ENCODE measurements around the gene PCBP4. TPM values are rescaled to one million over a fixed set of nuclear protein-coding genes. Genes with fewer than 3 reads are reported as not detected.
A peak's percentile ranks its signal among the peaks of the same experiment; 100 is the strongest.

PCBP4 gene
- 48.8 TPM for polyA plus RNA-seq
- long read RNA-seq, donor 1, partial matches to known transcripts: 0 of 5 reads
- long read RNA-seq, donor 1, other reads (novel, unspliced or antisense): 0 of 5 reads
- long read RNA-seq, donor 2, partial matches to known transcripts: 0 of 3 reads
- long read RNA-seq, donor 2, other reads (novel, unspliced or antisense): 0 of 3 reads
- long read RNA-seq, donor 3: 0 reads
- long read RNA-seq, donor 4, partial matches to known transcripts: 33 of 33 reads
- long read RNA-seq, donor 4, other reads (novel, unspliced or antisense): 0 of 33 reads
- long read RNA-seq, donor 5, partial matches to known transcripts: 0 of 2 reads
- long read RNA-seq, donor 5, other reads (novel, unspliced or antisense): 0 of 2 reads
- long read RNA-seq, donor 6: 0 reads
- long read RNA-seq, donor 7, partial matches to known transcripts: 9 of 9 reads
- long read RNA-seq, donor 7, other reads (novel, unspliced or antisense): 0 of 9 reads
- long read RNA-seq, donor 8, partial matches to known transcripts: 0 of 1 reads
- long read RNA-seq, donor 8, other reads (novel, unspliced or antisense): 0 of 1 reads
- long read RNA-seq, donor 9, partial matches to known transcripts: 5 of 6 reads
- long read RNA-seq, donor 9, other reads (novel, unspliced or antisense): 0 of 6 reads
- long read RNA-seq, donor 10, partial matches to known transcripts: 0 of 5 reads
- long read RNA-seq, donor 10, other reads (novel, unspliced or antisense): 0 of 5 reads
- long read RNA-seq, donor 11: 0 reads

DNA sequence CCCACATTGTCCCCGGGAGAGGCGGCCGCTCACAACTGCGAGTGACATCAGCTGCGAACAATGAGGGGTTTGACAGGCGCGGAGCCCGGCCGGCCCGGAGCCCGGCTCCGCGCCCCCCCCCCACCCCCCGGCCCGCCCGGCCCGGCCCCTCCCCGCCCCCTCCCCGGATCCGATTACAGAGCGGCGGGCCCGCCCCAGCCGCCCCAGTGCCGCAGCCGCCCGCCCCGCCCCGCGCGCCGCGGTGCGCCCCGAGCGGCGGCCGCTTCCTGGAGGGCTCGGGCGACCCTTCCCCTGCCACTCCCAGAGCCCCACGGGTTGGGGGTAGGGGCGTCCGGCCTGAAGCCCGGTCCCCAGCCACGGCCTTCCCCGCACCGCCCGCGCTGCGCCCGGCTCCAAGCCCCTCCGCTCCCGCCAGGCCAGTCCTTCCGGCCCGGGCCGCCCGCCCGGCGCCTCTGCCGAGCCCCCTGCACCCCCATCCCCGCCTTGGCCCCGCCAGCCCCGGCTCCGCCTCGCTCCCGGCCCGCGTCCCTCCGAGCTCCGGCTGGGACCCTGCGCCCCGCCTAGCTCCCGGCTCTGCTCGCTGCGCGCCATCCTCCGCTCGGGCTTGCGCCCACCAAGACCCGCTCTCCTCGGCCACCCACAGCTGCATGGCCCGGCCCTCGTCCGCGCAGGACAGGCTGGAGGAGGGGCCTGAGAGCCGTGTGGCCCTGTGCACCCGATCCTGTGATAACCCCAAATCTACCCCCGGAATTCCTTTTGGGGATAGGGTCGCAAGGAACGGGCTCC is at the start of gene PCBP4:
Gene PCBP4 (minus strand): TSS at position 71 of the 786 bp plus-strand sequence. CDS start 6,214 bp downstream, outside the sequence.
- Histone ChIP-seq H3K4me3 (ENCODE audit: low read length) (peak within 1 kb of the TSS; percentile 64), H3K4me1 (ENCODE audit: control insufficient read depth, insufficient read depth, low read length) (peaks cover 13% of the 10 kb centered on the region), H3K27ac (ENCODE audit: low read length) (peak within 1 kb of the TSS; percentile 77), H3K9me3 (ENCODE audit: control insufficient read depth, low read depth, low read length) (no peaks in the 10 kb centered on the region), H3K27me3 (ENCODE audit: control insufficient read depth, insufficient read depth, low read length) (no peaks in the 10 kb centered on the region), H3K36me3 (ENCODE audit: control insufficient read depth, insufficient read depth, low read length) (peaks cover 3% of the 10 kb centered on the region)
- no CpG with 5 or more reads among the region's 90 CpGs for WGBS (ENCODE audit: insufficient coverage, low lambda C conversion rate)
- peak in 1 of 2 donors; percentile 65 for DNase-seq

- Histone ChIP-seq H3K4me1 (ENCODE audit: control insufficient read depth, insufficient read depth, low read length) (no peaks in the 10 kb centered on the region), H3K36me3 (ENCODE audit: control insufficient read depth, insufficient read depth, low read length) (no peaks in the 10 kb centered on the region), H3K27me3 (ENCODE audit: control insufficient read depth, insufficient read depth, low read length) (no peaks in the 10 kb centered on the region), H3K27ac (ENCODE audit: low read length) (no peak overlapping the region), H3K9me3 (ENCODE audit: control insufficient read depth, low read depth, low read length) (no peaks in the 10 kb centered on the region), H3K4me3 (ENCODE audit: low read length) (no peak overlapping the region)
- DNase-seq: no peak
- no CpG with 5 or more reads among the region's 13 CpGs for WGBS (ENCODE audit: insufficient coverage, low lambda C conversion rate)
Measured at GRCh38 chr3:52015438-52016228, 48.4 kb upstream of the PCBP4 start.

DNA sequence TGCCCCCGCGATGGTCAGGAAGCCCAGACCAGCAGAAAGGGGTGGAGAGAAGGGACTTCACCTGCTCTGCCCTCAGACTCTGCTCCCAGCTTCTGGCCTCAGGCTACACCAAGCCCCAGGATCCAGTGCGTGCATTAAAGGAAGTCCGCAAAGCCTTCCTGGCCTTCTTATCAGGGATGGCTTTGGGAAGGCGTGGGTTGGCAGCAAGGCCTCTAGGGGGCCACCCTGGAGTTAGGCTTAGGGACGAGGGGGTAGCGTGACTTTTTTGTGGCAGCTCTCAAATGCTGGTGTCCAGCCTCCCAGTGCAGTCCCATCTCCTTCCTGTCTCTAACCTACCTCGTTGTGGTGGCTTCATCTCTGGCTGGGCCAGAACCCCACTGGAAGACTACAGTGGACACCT is 47.4 kb upstream of the PCBP4 start:
- no CpG with 5 or more reads among the region's 8 CpGs for WGBS (ENCODE audit: insufficient coverage, low lambda C conversion rate)
- no peak overlapping the region for H3K4me3 ChIP-seq (ENCODE audit: low read length)
- no peak for DNase-seq
- H3K36me3 ChIP-seq (ENCODE audit: control insufficient read depth, insufficient read depth, low read length): no peaks in the 10 kb centered on the region
- H3K9me3 ChIP-seq (ENCODE audit: control insufficient read depth, low read depth, low read length): no peaks in the 10 kb centered on the region
- no peaks in the 10 kb centered on the region for H3K27me3 ChIP-seq (ENCODE audit: control insufficient read depth, insufficient read depth, low read length)
- H3K4me1 ChIP-seq (ENCODE audit: control insufficient read depth, insufficient read depth, low read length): no peaks in the 10 kb centered on the region
- no peak overlapping the region for H3K27ac ChIP-seq (ENCODE audit: low read length)

DNA sequence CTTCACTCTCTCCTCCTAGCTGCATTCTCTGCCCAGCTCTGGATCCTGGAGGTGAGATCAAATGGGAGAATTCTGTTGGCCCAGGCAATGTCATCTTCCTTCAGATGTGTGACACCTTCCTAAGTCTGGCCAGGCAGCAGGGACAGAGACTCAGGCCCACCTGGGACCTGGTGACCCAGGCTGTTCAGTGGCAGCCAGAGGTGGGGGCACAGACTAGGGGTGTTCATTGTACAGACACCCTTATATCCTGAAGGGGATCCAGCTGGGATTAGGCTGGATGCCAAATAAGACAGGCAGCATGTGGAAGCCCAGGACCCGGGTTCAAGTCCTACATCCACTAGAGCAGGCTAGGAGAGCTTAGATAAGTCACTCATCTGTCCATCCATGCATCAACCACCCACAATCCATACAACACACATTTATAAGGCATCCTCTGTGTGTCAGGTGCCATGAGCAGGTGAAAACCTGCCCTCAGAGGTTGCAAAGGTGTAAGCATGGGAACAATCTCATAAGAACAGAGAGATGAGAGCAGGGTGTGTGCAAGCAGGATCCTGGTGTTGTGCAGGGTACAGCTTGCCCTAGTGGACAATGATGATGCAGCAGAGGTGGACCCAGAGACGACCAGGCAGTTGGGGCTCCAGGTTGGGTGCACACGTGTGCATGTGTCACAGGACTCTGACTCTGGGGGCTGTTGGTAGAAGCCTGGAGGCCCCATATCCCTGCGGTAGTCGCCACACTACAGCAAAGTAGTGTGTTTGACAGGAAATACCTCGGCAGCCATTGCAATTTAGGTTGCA is 46.7 kb upstream of the PCBP4 start:
- Histone ChIP-seq H3K36me3 (ENCODE audit: control insufficient read depth, insufficient read depth, low read length) (no peaks in the 10 kb centered on the region), H3K27me3 (ENCODE audit: control insufficient read depth, insufficient read depth, low read length) (no peaks in the 10 kb centered on the region), H3K4me1 (ENCODE audit: control insufficient read depth, insufficient read depth, low read length) (no peaks in the 10 kb centered on the region), H3K9me3 (ENCODE audit: control insufficient read depth, low read depth, low read length) (no peaks in the 10 kb centered on the region), H3K27ac (ENCODE audit: low read length) (no peak overlapping the region), H3K4me3 (ENCODE audit: low read length) (no peak overlapping the region)
- no CpG with 5 or more reads among the region's 6 CpGs for WGBS (ENCODE audit: insufficient coverage, low lambda C conversion rate)
- no peak for DNase-seq

DNA sequence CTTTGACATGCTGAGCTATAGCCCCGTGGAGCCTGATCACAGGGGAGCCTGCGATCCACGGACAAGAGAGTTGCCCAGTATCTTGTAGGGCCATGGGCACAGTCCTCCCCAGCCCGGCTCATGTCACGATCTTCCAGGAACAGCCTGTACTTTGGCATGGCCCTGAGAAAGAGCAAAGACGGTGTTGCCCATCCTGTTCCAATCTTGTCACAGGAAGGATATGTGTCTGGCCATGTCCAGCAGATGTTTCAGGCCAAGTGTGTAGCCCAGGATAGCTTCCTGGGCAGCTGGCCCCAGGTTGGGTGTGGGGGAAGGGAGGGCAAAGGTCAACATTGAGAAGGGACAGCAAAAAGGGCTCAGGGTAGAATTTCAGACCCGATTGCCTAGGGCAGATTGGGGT is 45.4 kb upstream of the PCBP4 start:
- no CpG with 5 or more reads among the region's 7 CpGs for WGBS (ENCODE audit: insufficient coverage, low lambda C conversion rate)
- no peaks in the 10 kb centered on the region for H3K4me1 ChIP-seq (ENCODE audit: control insufficient read depth, insufficient read depth, low read length)
- H3K27ac ChIP-seq (ENCODE audit: low read length): no peak overlapping the region
- no peaks in the 10 kb centered on the region for H3K27me3 ChIP-seq (ENCODE audit: control insufficient read depth, insufficient read depth, low read length)
- no peak overlapping the region for H3K4me3 ChIP-seq (ENCODE audit: low read length)
- DNase-seq: no peak
- H3K36me3 ChIP-seq (ENCODE audit: control insufficient read depth, insufficient read depth, low read length): no peaks in the 10 kb centered on the region
- no peaks in the 10 kb centered on the region for H3K9me3 ChIP-seq (ENCODE audit: control insufficient read depth, low read depth, low read length)

DNA sequence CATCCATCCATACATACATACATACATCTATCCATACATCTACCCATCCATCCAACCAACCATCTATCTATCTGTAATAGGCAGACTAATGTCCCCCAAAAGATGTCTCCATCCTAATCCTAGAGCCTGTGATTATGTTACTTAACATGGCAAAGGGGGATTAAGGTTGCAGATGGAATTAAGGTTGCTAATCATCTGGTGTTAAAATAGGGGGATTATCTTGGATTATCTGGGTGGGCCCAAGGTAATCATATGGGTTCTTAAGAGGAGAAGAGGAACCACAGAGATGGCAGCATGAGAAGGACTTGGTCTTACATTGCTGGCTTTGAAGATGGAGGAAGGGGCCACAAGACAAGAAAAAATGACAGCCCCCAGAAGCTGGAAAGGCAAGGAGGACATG is 43.2 kb upstream of the PCBP4 start:
- Histone ChIP-seq H3K27me3 (ENCODE audit: control insufficient read depth, insufficient read depth, low read length) (no peaks in the 10 kb centered on the region), H3K27ac (ENCODE audit: low read length) (no peak overlapping the region), H3K9me3 (ENCODE audit: control insufficient read depth, low read depth, low read length) (no peaks in the 10 kb centered on the region), H3K36me3 (ENCODE audit: control insufficient read depth, insufficient read depth, low read length) (no peaks in the 10 kb centered on the region), H3K4me3 (ENCODE audit: low read length) (no peak overlapping the region), H3K4me1 (ENCODE audit: control insufficient read depth, insufficient read depth, low read length) (peaks cover 3% of the 10 kb centered on the region)
- DNase-seq: no peak

DNA sequence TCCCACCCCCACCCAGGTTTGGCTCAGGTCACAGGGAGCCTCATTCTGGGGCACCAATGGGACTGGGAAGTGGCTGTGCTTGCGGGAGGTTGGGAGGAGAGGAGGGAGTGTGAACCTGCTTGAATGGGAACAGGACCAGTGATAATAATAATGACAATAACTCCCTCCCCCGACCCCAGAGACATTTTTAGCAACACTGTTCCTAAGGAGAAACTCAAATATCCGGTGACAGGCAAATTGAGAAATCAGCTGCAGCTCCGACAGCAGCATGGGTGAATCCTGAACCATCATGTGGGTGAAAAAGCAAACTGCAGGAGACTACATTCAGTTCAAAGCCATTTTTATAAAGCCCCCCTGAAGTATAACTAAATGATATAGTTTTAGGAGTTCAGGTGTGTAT is 40.0 kb upstream of the PCBP4 start:
- WGBS (ENCODE audit: insufficient coverage, low lambda C conversion rate): 80% methylated on average over 1 of the region's 4 CpGs
- no peak for DNase-seq
- Histone ChIP-seq H3K36me3 (ENCODE audit: control insufficient read depth, insufficient read depth, low read length) (no peaks in the 10 kb centered on the region), H3K4me1 (ENCODE audit: control insufficient read depth, insufficient read depth, low read length) (peaks cover 10% of the 10 kb centered on the region), H3K9me3 (ENCODE audit: control insufficient read depth, low read depth, low read length) (no peaks in the 10 kb centered on the region), H3K27ac (ENCODE audit: low read length) (no peak overlapping the region), H3K27me3 (ENCODE audit: control insufficient read depth, insufficient read depth, low read length) (no peaks in the 10 kb centered on the region), H3K4me3 (ENCODE audit: low read length) (no peak overlapping the region)

DNA sequence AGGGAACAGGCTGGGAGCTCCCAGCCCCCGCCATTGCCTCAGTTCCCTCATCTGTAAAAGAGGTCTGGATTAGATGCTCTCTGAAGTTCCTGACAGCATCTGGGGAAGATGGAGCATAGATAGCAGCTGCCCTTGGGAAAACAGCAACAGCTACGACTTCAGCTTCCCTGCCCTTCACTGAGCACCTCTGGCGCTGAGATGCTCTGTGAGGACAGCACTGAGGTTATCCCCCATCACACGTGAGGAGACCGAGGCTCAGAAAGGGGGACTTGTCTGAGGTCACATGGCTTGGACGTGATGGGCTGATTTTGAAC is 39.5 kb upstream of the PCBP4 start:
- H3K4me3 ChIP-seq (ENCODE audit: low read length): no peak overlapping the region
- H3K36me3 ChIP-seq (ENCODE audit: control insufficient read depth, insufficient read depth, low read length): no peaks in the 10 kb centered on the region
- H3K9me3 ChIP-seq (ENCODE audit: control insufficient read depth, low read depth, low read length): no peaks in the 10 kb centered on the region
- H3K4me1 ChIP-seq (ENCODE audit: control insufficient read depth, insufficient read depth, low read length): peaks cover 10% of the 10 kb centered on the region
- H3K27me3 ChIP-seq (ENCODE audit: control insufficient read depth, insufficient read depth, low read length): no peaks in the 10 kb centered on the region
- no peak for DNase-seq
- no peak overlapping the region for H3K27ac ChIP-seq (ENCODE audit: low read length)
- WGBS (ENCODE audit: insufficient coverage, low lambda C conversion rate): no CpG with 5 or more reads among the region's 6 CpGs

GRCh38 chr3:52006017-52006819 is 39.0 kb upstream of the PCBP4 start:
- Histone ChIP-seq H3K36me3 (ENCODE audit: control insufficient read depth, insufficient read depth, low read length) (no peaks in the 10 kb centered on the region), H3K4me1 (ENCODE audit: control insufficient read depth, insufficient read depth, low read length) (peaks cover 11% of the 10 kb centered on the region), H3K27ac (ENCODE audit: low read length) (no peak overlapping the region), H3K4me3 (ENCODE audit: low read length) (no peak overlapping the region), H3K27me3 (ENCODE audit: control insufficient read depth, insufficient read depth, low read length) (no peaks in the 10 kb centered on the region), H3K9me3 (ENCODE audit: control insufficient read depth, low read depth, low read length) (no peaks in the 10 kb centered on the region)
- no peak for DNase-seq
- no CpG with 5 or more reads among the region's 8 CpGs for WGBS (ENCODE audit: insufficient coverage, low lambda C conversion rate)

All from large intestine (tissue), 12 donors.